ENCODE data around the gene BTBD9. TPM values are rescaled to one million over a fixed set of nuclear protein-coding genes. Genes with fewer than 3 reads are reported as not detected.

BTBD9 gene
- total RNA-seq (10 to 100 TPM; 23.5 to 24.6 (median 23.8) TPM), polyA plus RNA-seq (9.8 TPM)
- long read RNA-seq, donor 1, partial matches to known transcripts, result 1 of 18 reads
- long read RNA-seq, donor 1, other reads (novel, unspliced or antisense), result 17 of 18 reads
- long read RNA-seq, donor 2, partial matches to known transcripts, result 0 of 9 reads
- long read RNA-seq, donor 2, other reads (novel, unspliced or antisense), result 9 of 9 reads
- long read RNA-seq, donor 3, partial matches to known transcripts, result 1 of 19 reads
- long read RNA-seq, donor 3, other reads (novel, unspliced or antisense), result 18 of 19 reads
- long read RNA-seq, donor 4, partial matches to known transcripts, result 0 of 8 reads
- long read RNA-seq, donor 4, other reads (novel, unspliced or antisense), result 8 of 8 reads

DNA sequence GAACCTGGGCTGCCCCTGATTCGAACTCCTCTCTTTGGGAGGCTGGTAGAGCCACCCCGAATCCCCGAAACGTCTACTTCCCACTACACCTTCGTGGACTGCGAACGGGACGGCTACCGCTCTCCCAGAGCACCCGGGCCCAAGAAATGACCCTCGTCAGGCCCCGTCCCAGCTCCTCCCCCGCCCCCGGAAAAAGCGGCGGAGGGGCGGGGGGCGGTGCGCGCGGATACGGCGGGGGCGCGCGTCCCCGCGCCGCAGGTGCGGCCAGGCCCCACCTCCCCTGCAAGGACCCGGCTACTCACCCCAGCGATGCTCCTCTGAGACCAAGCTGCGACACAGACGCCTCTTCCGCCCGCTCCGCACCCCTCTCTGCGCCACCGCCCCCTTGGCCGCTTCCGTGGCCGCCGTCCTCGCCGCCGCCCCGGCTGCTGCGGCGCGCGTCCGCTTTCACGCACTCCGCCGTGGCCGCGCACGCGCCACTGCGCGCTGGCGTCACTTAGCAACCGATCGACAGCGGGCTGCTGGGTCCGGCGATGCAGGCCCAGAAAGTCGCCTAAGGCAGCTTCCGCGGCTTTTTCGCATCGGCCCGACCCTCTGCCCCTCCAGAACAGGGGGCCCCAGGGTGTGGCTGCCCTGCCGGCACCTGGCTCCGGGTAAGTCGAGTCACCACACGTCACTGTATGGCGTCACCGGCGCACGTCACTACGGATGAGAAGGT lies at the start of gene BTBD9:
Gene BTBD9 (minus strand): TSS at position 432 of the 718 bp plus-strand sequence.
- H3K9me3 ChIP-seq (ENCODE audit: control insufficient read depth, low read length), result no peaks in the 10 kb centered on the region

DNA sequence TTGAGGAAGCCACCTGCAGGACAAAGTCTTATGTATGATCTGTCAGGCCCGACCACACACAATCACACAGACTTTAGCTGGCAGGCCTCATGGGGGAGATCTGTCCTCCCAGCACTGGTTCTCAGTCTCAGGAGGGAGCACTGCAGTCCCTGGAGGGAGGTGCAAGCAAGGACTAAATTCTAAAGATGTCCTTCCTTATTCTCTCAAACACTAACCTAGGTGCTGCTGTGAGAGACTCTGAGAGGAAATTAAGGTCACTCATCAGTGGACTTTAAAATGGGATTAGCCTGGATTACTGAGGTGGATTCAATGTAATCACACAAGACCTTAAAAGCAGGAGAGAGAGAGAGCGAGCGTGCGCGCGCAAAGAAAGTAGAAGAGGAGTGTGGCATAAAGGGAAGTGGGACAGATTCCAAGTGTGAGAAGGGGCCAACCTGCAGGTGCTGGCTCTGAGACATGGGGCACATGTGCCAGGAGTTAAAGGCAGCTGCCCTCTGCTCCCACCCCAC lies 48.9 kb upstream of the BTBD9 start:
- H3K9me3 ChIP-seq (ENCODE audit: control insufficient read depth, low read length), result no peaks in the 10 kb centered on the region
- no peak overlapping the region for H3K27ac ChIP-seq (ENCODE audit: low read length)
- peak; percentile 26 to 34 for ATAC-seq
- no peak overlapping the region for H3K4me3 ChIP-seq (ENCODE audit: low read length)
- intact Hi-C loops (cut with DNase I), result no loop called here
- H3K27me3 ChIP-seq (ENCODE audit: control insufficient read depth, insufficient read depth), result no peaks in the 10 kb centered on the region
- 73% methylated on average over 6 of the region's 6 CpGs for WGBS
- no peak for DNase-seq
- peaks cover 12% of the 10 kb centered on the region for H3K4me1 ChIP-seq (ENCODE audit: control insufficient read depth, insufficient read depth, low read length)

More for the DNA sequence above, at the start of gene BTBD9:
- WGBS, result under 1% methylated on average over 82 of the region's 82 CpGs
- Histone ChIP-seq H3K27ac (ENCODE audit: low read length) (peak within 1 kb of the TSS; percentile 85), H3K27me3 (ENCODE audit: control insufficient read depth, insufficient read depth) (no peaks in the 10 kb centered on the region), H3K4me1 (ENCODE audit: control insufficient read depth, insufficient read depth, low read length) (peaks cover 6% of the 10 kb centered on the region), H3K4me3 (ENCODE audit: low read length) (peak within 1 kb of the TSS; percentile 92)
- intact Hi-C loops (cut with DNase I), result no loop called here
- peak; percentile 87 to 95 (median 93) for DNase-seq
- peak; percentile 94 for ATAC-seq

DNA sequence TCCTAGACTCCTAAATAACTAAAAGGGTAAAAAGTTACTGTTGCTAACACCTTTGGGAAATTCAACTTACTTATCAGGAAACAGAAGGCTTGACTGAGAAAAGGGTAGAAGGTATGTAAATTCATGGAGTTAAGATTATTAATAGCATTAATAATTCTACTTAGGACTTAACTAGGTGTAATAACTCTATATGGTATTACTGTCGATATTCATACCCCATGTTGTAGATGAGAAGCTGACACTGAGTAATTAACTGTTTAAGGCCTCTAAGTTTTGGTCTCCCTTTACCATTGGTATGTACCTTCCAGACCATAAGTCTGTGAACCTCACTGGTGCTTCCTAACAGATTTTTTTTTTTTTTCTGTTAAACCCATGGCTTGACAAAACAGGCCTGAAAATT lies 47.8 kb upstream of the BTBD9 start:
- ATAC-seq, result no peak
- WGBS, result 95% methylated on average over 1 of the region's 1 CpG
- intact Hi-C loops (cut with DNase I), result no loop called here

DNA sequence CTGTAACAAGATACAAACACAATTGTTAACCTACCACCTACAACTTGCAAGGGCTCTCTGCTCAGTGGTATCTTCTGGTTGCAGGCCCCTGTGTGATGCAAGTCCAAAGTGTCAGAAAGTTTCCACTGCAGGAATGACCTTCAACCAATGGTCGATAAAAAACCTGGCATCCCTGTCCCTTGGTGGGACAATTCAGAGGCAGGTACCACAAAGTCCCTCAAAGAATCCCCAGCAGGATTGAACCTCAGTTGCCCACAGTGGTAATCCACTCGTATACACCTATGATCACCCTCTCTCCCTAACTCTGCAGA lies 47.3 kb upstream of the BTBD9 start:
- 78% methylated on average over 2 of the region's 2 CpGs for WGBS
- Histone ChIP-seq H3K4me1 (ENCODE audit: control insufficient read depth, insufficient read depth, low read length) (peaks cover 12% of the 10 kb centered on the region), H3K4me3 (ENCODE audit: low read length) (no peak overlapping the region), H3K27me3 (ENCODE audit: control insufficient read depth, insufficient read depth) (no peaks in the 10 kb centered on the region), H3K9me3 (ENCODE audit: control insufficient read depth, low read length) (no peaks in the 10 kb centered on the region), H3K27ac (ENCODE audit: low read length) (no peak overlapping the region)
- ATAC-seq, result peak; percentile 46 to 62
- no peak for DNase-seq
- intact Hi-C loops (cut with DNase I), result no loop called here

More for the DNA sequence above, 47.8 kb upstream of the BTBD9 start:
- Histone ChIP-seq H3K9me3 (ENCODE audit: control insufficient read depth, low read length) (no peaks in the 10 kb centered on the region), H3K4me1 (ENCODE audit: control insufficient read depth, insufficient read depth, low read length) (peaks cover 12% of the 10 kb centered on the region), H3K4me3 (ENCODE audit: low read length) (no peak overlapping the region), H3K27me3 (ENCODE audit: control insufficient read depth, insufficient read depth) (no peaks in the 10 kb centered on the region), H3K27ac (ENCODE audit: low read length) (no peak overlapping the region)
- no peak for DNase-seq

DNA sequence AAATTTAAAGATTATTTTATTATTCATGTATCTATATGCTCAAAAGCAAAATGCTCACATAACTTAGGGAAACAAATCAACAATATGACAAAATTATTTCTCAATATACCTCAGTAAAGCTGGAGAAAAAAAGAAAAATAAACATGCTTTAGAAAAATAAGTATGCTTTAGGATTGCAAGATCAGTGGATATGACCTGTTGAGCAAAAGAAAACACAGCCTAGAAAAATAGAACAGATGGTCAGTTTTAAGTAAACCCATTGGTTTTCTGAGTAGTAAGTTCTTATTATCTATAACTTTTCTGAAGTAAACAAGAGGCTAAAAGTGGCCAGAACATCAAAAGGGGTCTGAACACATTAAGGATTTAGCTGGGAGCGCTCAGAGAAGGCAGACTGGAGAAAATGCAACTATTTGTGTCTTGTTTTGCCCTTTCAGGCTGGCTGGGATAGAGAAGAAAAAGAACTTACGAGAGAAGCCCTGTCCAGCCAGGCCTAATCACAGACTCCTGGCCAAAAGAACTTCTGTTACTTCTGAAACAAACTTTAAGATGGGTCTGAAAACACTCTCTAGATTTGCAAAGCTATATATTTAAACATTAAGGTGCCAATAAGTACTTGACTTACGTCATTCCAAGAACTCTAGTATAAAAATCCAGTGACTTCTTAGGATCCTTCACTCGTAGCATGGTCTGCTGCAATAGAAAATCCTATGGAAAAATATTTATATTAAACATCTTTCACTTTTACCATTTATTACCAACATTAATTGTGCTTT lies 46.7 kb upstream of the BTBD9 start:
- ATAC-seq (no peak), DNase-seq (no peak)
- Histone ChIP-seq H3K4me3 (ENCODE audit: low read length) (no peak overlapping the region), H3K27me3 (ENCODE audit: control insufficient read depth, insufficient read depth) (no peaks in the 10 kb centered on the region), H3K9me3 (ENCODE audit: control insufficient read depth, low read length) (no peaks in the 10 kb centered on the region), H3K27ac (ENCODE audit: low read length) (no peak overlapping the region), H3K4me1 (ENCODE audit: control insufficient read depth, insufficient read depth, low read length) (peaks cover 12% of the 10 kb centered on the region)
- WGBS, result 71% methylated on average over 4 of the region's 4 CpGs
- intact Hi-C loops (cut with DNase I), result no loop called here

DNA sequence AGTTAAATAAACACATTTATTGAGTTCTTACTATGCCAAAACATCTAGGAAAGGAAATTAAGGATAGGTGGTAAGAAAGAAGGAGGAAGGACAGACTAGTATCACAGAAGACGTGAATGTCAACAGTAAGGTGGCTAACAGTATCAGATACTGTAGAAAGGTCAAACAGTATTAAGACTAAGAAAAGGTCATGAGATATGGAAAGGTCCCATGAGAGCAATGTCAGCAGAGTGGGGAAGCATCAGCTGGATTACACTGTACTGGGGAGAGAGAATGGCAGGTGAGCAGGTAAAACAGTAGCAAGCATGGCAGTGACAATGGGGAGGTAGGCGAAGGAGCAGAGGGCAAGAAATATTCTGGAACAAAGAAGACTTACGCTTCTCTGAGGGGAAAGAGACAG lies 45.2 kb upstream of the BTBD9 start:
- WGBS, result 89% methylated on average over 3 of the region's 3 CpGs
- ATAC-seq (no peak), DNase-seq (no peak)
- intact Hi-C loops (cut with DNase I), result no loop called here
- no peak overlapping the region for H3K27ac ChIP-seq (ENCODE audit: low read length)
- peaks cover 12% of the 10 kb centered on the region for H3K4me1 ChIP-seq (ENCODE audit: control insufficient read depth, insufficient read depth, low read length)
- no peaks in the 10 kb centered on the region for H3K27me3 ChIP-seq (ENCODE audit: control insufficient read depth, insufficient read depth)
- H3K9me3 ChIP-seq (ENCODE audit: control insufficient read depth, low read length), result no peaks in the 10 kb centered on the region
- H3K4me3 ChIP-seq (ENCODE audit: low read length), result no peak overlapping the region

DNA sequence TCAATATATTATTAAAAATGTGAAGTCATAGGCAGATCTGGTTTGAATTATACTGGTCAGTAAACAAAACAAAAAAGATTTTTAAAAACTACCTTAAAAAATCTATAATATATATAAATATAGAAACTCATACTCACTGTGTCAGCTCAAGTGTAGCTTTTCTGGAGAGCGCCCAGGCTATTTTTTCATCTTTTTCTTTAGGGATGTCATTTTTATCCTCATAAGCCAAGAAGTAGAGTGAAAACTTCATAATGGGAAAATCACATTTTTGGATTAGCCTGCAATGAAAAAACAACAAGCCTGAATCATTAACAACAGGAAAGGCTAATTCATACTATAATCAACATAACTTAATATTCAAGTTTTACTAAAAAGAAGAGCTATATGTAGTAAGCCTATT lies 44.5 kb upstream of the BTBD9 start:
- DNase-seq, result no peak
- H3K27me3 ChIP-seq (ENCODE audit: control insufficient read depth, insufficient read depth), result no peaks in the 10 kb centered on the region
- no peak for ATAC-seq
- no peak overlapping the region for H3K4me3 ChIP-seq (ENCODE audit: low read length)
- no peaks in the 10 kb centered on the region for H3K9me3 ChIP-seq (ENCODE audit: control insufficient read depth, low read length)
- peaks cover 12% of the 10 kb centered on the region for H3K4me1 ChIP-seq (ENCODE audit: control insufficient read depth, insufficient read depth, low read length)
- 88% methylated on average over 1 of the region's 1 CpG for WGBS
- intact Hi-C loops (cut with DNase I), result no loop called here
- H3K27ac ChIP-seq (ENCODE audit: low read length), result no peak overlapping the region

DNA sequence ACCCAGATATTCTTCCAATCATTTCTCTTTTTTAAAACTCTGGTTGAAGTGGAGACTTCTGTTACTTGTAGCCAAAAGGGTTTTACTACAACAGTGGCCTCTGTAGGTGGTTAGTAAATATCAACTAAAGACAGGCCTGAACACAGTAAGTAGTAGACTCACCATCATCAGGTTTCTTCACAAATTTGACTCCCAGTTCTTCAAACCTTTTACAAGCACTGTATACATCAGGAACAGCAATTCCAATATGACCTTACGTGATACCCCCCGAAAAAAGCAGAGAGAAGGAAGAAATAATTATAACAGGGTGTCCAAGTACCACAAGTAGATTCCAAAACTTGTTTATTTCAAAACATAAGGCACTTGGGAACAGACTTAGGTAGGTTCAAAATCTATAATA lies 42.1 kb upstream of the BTBD9 start:
- DNase-seq (no peak), ATAC-seq (no peak)
- 100% methylated on average over 2 of the region's 2 CpGs for WGBS
- no peaks in the 10 kb centered on the region for H3K9me3 ChIP-seq (ENCODE audit: control insufficient read depth, low read length)
- intact Hi-C loops (cut with DNase I), result no loop called here
- H3K4me3 ChIP-seq (ENCODE audit: low read length), result no peak overlapping the region
- H3K27ac ChIP-seq (ENCODE audit: low read length), result no peak overlapping the region
- peaks cover 3% of the 10 kb centered on the region for H3K4me1 ChIP-seq (ENCODE audit: control insufficient read depth, insufficient read depth, low read length)
- H3K27me3 ChIP-seq (ENCODE audit: control insufficient read depth, insufficient read depth), result no peaks in the 10 kb centered on the region

DNA sequence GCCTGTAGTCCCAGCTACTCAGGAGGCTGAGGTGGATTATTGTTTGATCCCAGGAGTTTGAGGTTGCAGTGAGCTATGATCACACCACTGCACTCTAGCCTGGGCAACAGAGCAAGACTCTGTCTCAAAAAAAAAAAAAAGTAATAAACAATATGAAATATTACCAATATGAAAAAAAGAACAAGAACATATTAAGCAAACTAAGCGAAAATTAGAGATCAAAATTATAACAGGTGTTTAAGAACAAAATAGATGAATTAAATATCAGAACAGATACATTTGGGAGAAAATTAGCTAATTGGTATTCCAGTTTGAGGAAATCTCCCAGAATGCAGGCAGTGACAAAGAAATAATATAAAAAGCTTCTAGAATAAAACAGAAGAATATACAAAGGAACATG lies 39.9 kb upstream of the BTBD9 start:
- intact Hi-C loops (cut with DNase I), result no loop called here
- DNase-seq (no peak), ATAC-seq (no peak)
- Histone ChIP-seq H3K4me1 (ENCODE audit: control insufficient read depth, insufficient read depth, low read length) (no peaks in the 10 kb centered on the region), H3K4me3 (ENCODE audit: low read length) (no peak overlapping the region), H3K27ac (ENCODE audit: low read length) (no peak overlapping the region), H3K9me3 (ENCODE audit: control insufficient read depth, low read length) (no peaks in the 10 kb centered on the region), H3K27me3 (ENCODE audit: control insufficient read depth, insufficient read depth) (no peaks in the 10 kb centered on the region)
- WGBS, result 98% methylated on average over 1 of the region's 1 CpG

DNA sequence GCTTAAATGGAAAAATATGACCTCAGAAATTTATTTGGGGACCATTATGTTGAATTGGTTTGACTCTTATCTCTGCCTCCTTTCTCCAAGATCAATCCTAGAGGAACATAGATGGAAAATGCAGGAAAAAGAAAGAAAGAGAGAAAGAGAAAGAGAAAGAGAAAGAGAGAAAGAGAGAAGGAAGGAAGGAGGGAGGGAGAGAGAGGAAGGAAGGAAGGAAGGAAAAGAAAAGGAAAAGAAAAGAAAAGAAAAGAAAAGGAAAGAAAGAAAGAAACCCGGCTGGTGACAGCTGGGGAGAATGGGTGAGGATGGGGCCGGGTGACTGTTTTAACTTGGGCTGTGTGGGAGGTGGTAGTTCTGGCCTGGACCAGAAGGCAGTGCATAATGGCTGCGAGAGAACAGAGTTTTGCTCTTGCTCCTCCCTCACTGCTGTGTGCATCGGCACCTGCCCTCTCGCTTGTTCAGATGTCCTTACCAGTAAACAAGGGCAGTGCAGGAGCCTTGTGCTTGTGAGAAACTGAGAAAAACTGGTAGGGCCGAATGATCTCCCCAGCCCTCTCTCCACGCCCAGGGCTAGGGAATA lies 38.5 kb upstream of the BTBD9 start:
- Histone ChIP-seq H3K27me3 (ENCODE audit: control insufficient read depth, insufficient read depth) (no peaks in the 10 kb centered on the region), H3K4me1 (ENCODE audit: control insufficient read depth, insufficient read depth, low read length) (no peaks in the 10 kb centered on the region), H3K9me3 (ENCODE audit: control insufficient read depth, low read length) (no peaks in the 10 kb centered on the region), H3K27ac (ENCODE audit: low read length) (no peak overlapping the region), H3K4me3 (ENCODE audit: low read length) (no peak overlapping the region)
- WGBS, result 82% methylated on average over 7 of the region's 7 CpGs
- DNase-seq (no peak), ATAC-seq (no peak)
- intact Hi-C loops (cut with DNase I), result no loop called here
